ENCODE data around the gene LCN6. TPM values are rescaled to one million over a fixed set of nuclear protein-coding genes. Genes with fewer than 3 reads are reported as not detected.
A peak's percentile ranks its signal among the peaks of the same experiment; 100 is the strongest.

The LCN6 gene
- total RNA-seq, 1 donor from 2014 or later = not detected

DNA sequence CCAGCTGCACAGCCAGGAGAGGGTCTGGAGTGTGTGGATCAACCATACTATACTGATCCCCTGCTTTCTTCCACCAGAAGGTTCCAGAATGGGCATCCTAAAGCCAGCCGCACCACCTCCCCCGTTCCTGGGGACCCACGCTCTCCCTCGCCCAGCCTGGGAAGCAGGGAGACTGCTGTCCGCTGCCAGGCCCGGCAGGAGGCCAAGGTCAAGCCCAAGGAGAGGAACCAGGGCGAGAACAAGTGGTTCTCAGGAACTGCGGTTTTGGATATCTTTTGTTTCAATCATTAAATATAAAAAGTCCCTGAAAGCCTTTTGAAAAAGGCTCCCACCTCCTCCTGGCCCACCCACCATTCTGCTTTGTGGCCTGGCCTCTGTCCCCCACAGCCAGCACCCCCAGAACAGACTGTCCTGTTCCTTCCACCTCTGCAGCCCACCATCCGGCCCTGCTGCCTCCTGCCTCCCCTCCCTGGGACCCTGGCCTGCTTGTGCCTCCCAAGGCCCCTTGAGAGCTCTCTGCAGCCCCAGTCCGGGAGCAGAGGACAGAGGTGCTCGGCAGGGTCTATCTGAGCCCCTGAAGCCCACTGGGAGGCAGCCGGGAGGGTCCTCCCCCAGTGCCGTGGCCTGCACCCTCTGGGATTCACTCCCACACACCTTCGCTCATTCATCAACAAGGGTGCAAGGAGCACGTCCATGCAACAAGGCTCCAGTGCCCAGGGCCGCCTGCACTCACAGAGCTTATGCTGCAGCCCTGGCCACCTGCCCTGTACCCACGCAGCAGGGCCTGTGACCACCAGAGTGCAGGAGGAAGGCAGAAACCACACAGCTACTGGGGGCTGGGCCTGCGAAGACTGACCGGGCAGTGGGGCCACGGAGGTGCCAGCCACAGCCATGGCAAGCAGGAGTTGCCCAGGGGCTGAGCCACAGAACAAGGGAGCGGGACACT, 614 bp upstream of the LCN6 start:
- no peak for TF ChIP-seq EZH2 (IDR thresholded peaks at IDR 0.05)
- no peak for TF ChIP-seq EZH2phosphoT487 (IDR thresholded peaks at IDR 0.05)
- TF ChIP-seq CTCF (IDR thresholded peaks at IDR 0.05) = no peak
- Histone ChIP-seq H3K79me2 (ENCODE audit: low read depth) (no peaks in the 10 kb centered on the region), H2AFZ (replicated peaks) (no peak overlapping the region), H3K27me3 (no peaks in the 10 kb centered on the region), H3K4me2 (no peak overlapping the region), H3F3A (ENCODE audit: low read depth) (no peaks in the 10 kb centered on the region), H3K36me3 (no peaks in the 10 kb centered on the region), H3K27ac (no peak overlapping the region), H4K20me1 (ENCODE audit: low read depth) (no peaks in the 10 kb centered on the region), H3K9ac (no peak overlapping the region), H3K9me3 (ENCODE audit: low read depth) (no peaks in the 10 kb centered on the region), H3K4me1 (no peaks in the 10 kb centered on the region), H3K4me3 (no peak overlapping the region)
- DNase-seq (ENCODE audit: low spot score) = no peak
- Mint-ChIP-seq H3K9me3 (peaks cover 10% of the 10 kb centered on the region), H3K27ac (no peak overlapping the region), H3K4me3 (no peak overlapping the region), H3K4me1 (no peaks in the 10 kb centered on the region), H3K27me3 (ENCODE audit: insufficient read depth, low read depth) (peaks cover 6% of the 10 kb centered on the region), H3K36me3 (no peaks in the 10 kb centered on the region)

GRCh38 chr9:136747161-136748060, 914 bp downstream of the LCN6 start:
- no peaks in the 10 kb centered on the region for H3F3A ChIP-seq (ENCODE audit: low read depth)
- H3K9me3 ChIP-seq (ENCODE audit: low read depth) = no peaks in the 10 kb centered on the region
- H3K4me3 ChIP-seq = no peak overlapping the region
- no peaks in the 10 kb centered on the region for H3K79me2 ChIP-seq (ENCODE audit: low read depth)
- no peaks in the 10 kb centered on the region for H3K27me3 ChIP-seq
- peaks cover 10% of the 10 kb centered on the region for H3K9me3 Mint-ChIP-seq
- no peaks in the 10 kb centered on the region for H3K4me1 Mint-ChIP-seq
- H3K9ac ChIP-seq = no peak overlapping the region
- no peak overlapping the region for H2AFZ ChIP-seq (replicated peaks)
- H3K27ac Mint-ChIP-seq = peak overlapping the region; percentile 81
- no peaks in the 10 kb centered on the region for H3K36me3 Mint-ChIP-seq
- TF ChIP-seq EZH2 (IDR thresholded peaks at IDR 0.05) (no peak), EZH2phosphoT487 (IDR thresholded peaks at IDR 0.05) (no peak), CTCF (IDR thresholded peaks at IDR 0.05) (no peak)
- H3K4me1 ChIP-seq = peaks cover 5% of the 10 kb centered on the region
- H3K36me3 ChIP-seq = no peaks in the 10 kb centered on the region
- no peaks in the 10 kb centered on the region for H4K20me1 ChIP-seq (ENCODE audit: low read depth)
- peaks cover 5% of the 10 kb centered on the region for H3K27me3 Mint-ChIP-seq (ENCODE audit: insufficient read depth, low read depth)
- no peak for DNase-seq (ENCODE audit: low spot score)
- peak overlapping the region; percentile 24 for H3K4me3 Mint-ChIP-seq
- H3K27ac ChIP-seq = no peak overlapping the region
- H3K4me2 ChIP-seq = no peak overlapping the region

DNA sequence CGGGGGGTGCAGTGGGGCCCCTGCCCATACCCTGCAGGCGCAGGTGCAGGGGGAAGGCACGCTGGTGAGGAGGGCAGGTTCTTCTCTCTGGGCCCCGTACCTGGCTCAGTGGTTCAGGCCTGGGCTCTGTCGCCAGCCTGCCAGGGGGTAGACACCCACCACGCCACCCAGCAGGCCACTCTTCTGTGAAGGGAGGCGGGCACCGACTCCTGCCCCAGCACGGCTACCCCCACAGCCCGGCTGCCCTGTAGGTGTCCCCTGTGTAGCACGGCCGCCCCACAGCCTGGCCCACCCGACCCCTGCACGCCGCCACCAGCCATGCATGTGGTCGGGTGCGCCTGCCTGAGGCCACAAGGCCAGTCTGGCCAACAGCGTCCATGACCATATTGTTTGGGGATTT, 1.7 kb downstream of the LCN6 start:
- peaks cover 7% of the 10 kb centered on the region for H3K9me3 Mint-ChIP-seq
- Histone ChIP-seq H3K9me3 (ENCODE audit: low read depth) (no peaks in the 10 kb centered on the region), H3K27me3 (peaks cover 6% of the 10 kb centered on the region), H4K20me1 (ENCODE audit: low read depth) (no peaks in the 10 kb centered on the region), H3K4me3 (no peak overlapping the region), H3K4me2 (no peak overlapping the region), H3F3A (ENCODE audit: low read depth) (no peaks in the 10 kb centered on the region), H3K4me1 (peaks cover 11% of the 10 kb centered on the region), H2AFZ (replicated peaks) (no peak overlapping the region), H3K9ac (no peak overlapping the region), H3K36me3 (no peaks in the 10 kb centered on the region), H3K27ac (no peak overlapping the region), H3K79me2 (ENCODE audit: low read depth) (no peaks in the 10 kb centered on the region)
- H3K4me1 Mint-ChIP-seq = no peaks in the 10 kb centered on the region
- H3K36me3 Mint-ChIP-seq = no peaks in the 10 kb centered on the region
- peaks cover 4% of the 10 kb centered on the region for H3K27me3 Mint-ChIP-seq (ENCODE audit: insufficient read depth, low read depth)
- H3K27ac Mint-ChIP-seq = no peak overlapping the region
- H3K4me3 Mint-ChIP-seq = no peak overlapping the region
- no peak for TF ChIP-seq CTCF (IDR thresholded peaks at IDR 0.05)
- no peak for TF ChIP-seq EZH2phosphoT487 (IDR thresholded peaks at IDR 0.05)
- DNase-seq (ENCODE audit: low spot score) = no peak
